CD4-positive, alpha-beta T cell (primary cell): ENCODE data around the gene DNAH17. TPM values are rescaled to one million over a fixed set of nuclear protein-coding genes. Genes with fewer than 3 reads are reported as not detected.

Experiments
- ATAC-seq: fragments of 200-7000 bp; cut with Tn5 transposase; one replicate; pipeline ENCODE4 v1.10.0; 2022; ENCODE audit warnings: mild to moderate bottlenecking; ENCODE audit not compliant: poor library complexity
- CTCF ChIA-PET: fragments of 350-600 bp; sonication (Branson Sonifier 250); formaldehyde crosslinking; loops from one replicate; lab custom pipeline; 2021; ENCODE audit warnings: antibody characterized with exemption, inconsistent platforms; lab: Charles Lee
- POLR2A ChIA-PET: fragments of 350-600 bp; sonication (Branson Sonifier 250); formaldehyde crosslinking; loops from one replicate; lab custom pipeline; 2021; ENCODE audit warnings: antibody characterized with exemption, inconsistent platforms; lab: Charles Lee
- DNase-seq, 14 experiments: peaks; one replicate each; pipeline ENCODE4 v3.0.0-alpha.2; 2013 to 2020; ENCODE audit warnings: mixed read lengths in 2 of 14
- H3K27ac ChIP-seq, 2 donors: one replicate each; pipeline versions ENCODE4 v1.5.1 to v1.7.0; 2013; ENCODE audit warnings: low read length in 2 of 2, low read depth in 1 of 2, mild to moderate bottlenecking in 1 of 2
- H3K27me3 ChIP-seq, 2 experiments: 1 replicate in 1 of 2; 2 replicates in 1 of 2; pipeline versions ENCODE4 v1.6.1 to v1.7.0; 2013; ENCODE audit warnings: low read length in 2 of 2, control low read depth in 1 of 2, mild to moderate bottlenecking in 1 of 2, moderate library complexity in 1 of 2; ENCODE audit not compliant: insufficient read depth in 2 of 2, control insufficient read depth in 1 of 2
- H3K36me3 ChIP-seq: one replicate; pipeline ENCODE4 v1.6.1; 2013; ENCODE audit warnings: low read length, control low read depth; ENCODE audit not compliant: insufficient read depth
- H3K4me1 ChIP-seq: one replicate; pipeline ENCODE4 v1.6.1; 2013; ENCODE audit warnings: low read length, control low read depth; ENCODE audit not compliant: insufficient read depth
- H3K4me3 ChIP-seq: one replicate; pipeline ENCODE4 v1.5.1; 2013; ENCODE audit warnings: mild to moderate bottlenecking, low read length, moderate library complexity
- H3K9me3 ChIP-seq, 2 experiments: 1 replicate in 1 of 2; 2 replicates in 1 of 2; pipeline versions ENCODE4 v1.6.1 to v1.7.0; 2013; ENCODE audit warnings: low read length in 2 of 2, mild to moderate bottlenecking in 2 of 2, control low read depth in 1 of 2, moderate library complexity in 1 of 2; ENCODE audit not compliant: control insufficient read depth in 1 of 2, insufficient read depth in 1 of 2
- H3K27ac Mint-ChIP-seq: one replicate; pipeline ENCODE4 v1.8.0; 2020; ENCODE audit warnings: mixed read lengths
- H3K27me3 Mint-ChIP-seq: one replicate; pipeline ENCODE4 v1.8.0; 2021; ENCODE audit warnings: mixed read lengths
- H3K36me3 Mint-ChIP-seq: one replicate; pipeline ENCODE4 v1.8.0; 2021; ENCODE audit warnings: low read depth, mixed read lengths
- H3K4me1 Mint-ChIP-seq: one replicate; pipeline ENCODE4 v1.8.0; 2021; ENCODE audit warnings: low read depth, mixed read lengths
- H3K4me3 Mint-ChIP-seq: one replicate; pipeline ENCODE4 v1.8.0; 2020; ENCODE audit warnings: mild to moderate bottlenecking, mixed read lengths
- H3K9me3 Mint-ChIP-seq: one replicate; pipeline ENCODE4 v1.8.0; 2020; ENCODE audit warnings: mixed read lengths
- CTCF ChIP-seq: fragments of 200-600 bp; IDR thresholded peaks from one replicate; pipeline ENCODE4 v1.8.0; 2022; ENCODE audit warnings: antibody characterized with exemption, mild to moderate bottlenecking
- intact Hi-C, 2 experiments: fragments of 100-400 bp; cut with DNase I in 1 of 2; cut with micrococcal nuclease in 1 of 2; formaldehyde crosslinking; loops; one replicate each; pipeline versions ENCODE4 v1.15.1 to v1.9.0; 2023 to 2025; cut with DNase I, micrococcal nuclease
- total RNA-seq, 174 experiments: library from RNA in 2 of 174; stranded (reverse) in 2 of 174; gene quantifications; one replicate each; pipeline ENCODE4 v1.2.3 and lab custom pipeline; 2021 to 2026

DNAH17 gene
- total RNA-seq, 2 experiments from 2014 or later, result 0.14 TPM; not detected in 1

- POLR2A ChIA-PET, result no interaction called here
- Mint-ChIP-seq H3K4me3 (no peak overlapping the region), H3K27ac (no peak overlapping the region), H3K4me1 (no peaks in the 10 kb centered on the region), H3K36me3 (no peaks in the 10 kb centered on the region), H3K27me3 (no peaks in the 10 kb centered on the region), H3K9me3 (no peaks in the 10 kb centered on the region)
- no peaks in the 10 kb centered on the region for H3K4me1 ChIP-seq
- no peak for TF ChIP-seq CTCF
- no peaks in the 10 kb centered on the region for H3K27me3 ChIP-seq
- no peaks in the 10 kb centered on the region for H3K9me3 ChIP-seq
- no peak for ATAC-seq
- H3K36me3 ChIP-seq, result no peaks in the 10 kb centered on the region
- no peak overlapping the region for H3K27ac ChIP-seq
- no peak for DNase-seq
- no peak overlapping the region for H3K4me3 ChIP-seq
- CTCF ChIA-PET, result no interaction called here
- intact Hi-C loops, result no loop called here
These were observed 51.6 kb downstream of the DNAH17 start for GRCh38 chr17:78525511-78526160.

DNA sequence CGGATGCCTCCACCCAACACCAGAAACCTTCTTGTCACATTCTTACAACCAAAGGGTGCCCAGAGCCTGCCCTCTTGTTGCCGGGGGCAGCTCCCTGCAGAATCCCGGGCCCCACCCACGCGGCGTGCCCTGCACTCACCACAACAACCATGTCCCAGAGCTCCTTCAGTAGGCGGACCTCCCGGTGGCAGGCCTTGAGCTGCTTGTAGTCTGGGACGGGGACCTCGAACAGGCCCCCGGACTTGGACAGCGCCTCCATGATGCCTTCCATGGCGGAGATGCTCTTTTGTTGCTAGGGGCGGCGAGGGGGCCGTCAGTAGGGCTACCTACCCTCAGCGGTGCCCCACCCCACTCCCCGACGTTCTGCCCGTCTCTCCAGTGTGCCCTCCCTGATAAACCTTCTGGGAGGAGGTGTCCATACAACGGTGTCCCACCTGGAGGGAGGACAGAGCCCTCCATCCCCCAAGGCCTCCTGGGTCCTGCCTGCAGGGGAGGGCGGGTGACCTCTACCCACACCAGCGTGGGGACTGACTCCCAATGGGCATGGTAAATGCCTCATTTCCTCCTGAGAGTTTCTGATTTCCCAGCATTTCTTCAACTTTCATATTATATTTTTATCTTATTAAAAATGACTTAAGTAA is 52.2 kb downstream of the DNAH17 start:
- intact Hi-C loops, result no loop called here
- ChIA-PET CTCF (no interaction called here), POLR2A (no interaction called here)
- no peak overlapping the region for H3K27ac ChIP-seq
- no peak for TF ChIP-seq CTCF
- H3K4me1 ChIP-seq, result no peaks in the 10 kb centered on the region
- ATAC-seq (no peak), DNase-seq (no peak)
- no peaks in the 10 kb centered on the region for H3K9me3 ChIP-seq
- H3K4me3 ChIP-seq, result no peak overlapping the region
- no peaks in the 10 kb centered on the region for H3K36me3 ChIP-seq
- H3K36me3 Mint-ChIP-seq, result no peaks in the 10 kb centered on the region
- no peaks in the 10 kb centered on the region for H3K9me3 Mint-ChIP-seq
- H3K27me3 ChIP-seq, result no peaks in the 10 kb centered on the region
- H3K27ac Mint-ChIP-seq, result no peak overlapping the region
- no peaks in the 10 kb centered on the region for H3K27me3 Mint-ChIP-seq
- H3K4me1 Mint-ChIP-seq, result no peaks in the 10 kb centered on the region
- H3K4me3 Mint-ChIP-seq, result no peak overlapping the region

DNA sequence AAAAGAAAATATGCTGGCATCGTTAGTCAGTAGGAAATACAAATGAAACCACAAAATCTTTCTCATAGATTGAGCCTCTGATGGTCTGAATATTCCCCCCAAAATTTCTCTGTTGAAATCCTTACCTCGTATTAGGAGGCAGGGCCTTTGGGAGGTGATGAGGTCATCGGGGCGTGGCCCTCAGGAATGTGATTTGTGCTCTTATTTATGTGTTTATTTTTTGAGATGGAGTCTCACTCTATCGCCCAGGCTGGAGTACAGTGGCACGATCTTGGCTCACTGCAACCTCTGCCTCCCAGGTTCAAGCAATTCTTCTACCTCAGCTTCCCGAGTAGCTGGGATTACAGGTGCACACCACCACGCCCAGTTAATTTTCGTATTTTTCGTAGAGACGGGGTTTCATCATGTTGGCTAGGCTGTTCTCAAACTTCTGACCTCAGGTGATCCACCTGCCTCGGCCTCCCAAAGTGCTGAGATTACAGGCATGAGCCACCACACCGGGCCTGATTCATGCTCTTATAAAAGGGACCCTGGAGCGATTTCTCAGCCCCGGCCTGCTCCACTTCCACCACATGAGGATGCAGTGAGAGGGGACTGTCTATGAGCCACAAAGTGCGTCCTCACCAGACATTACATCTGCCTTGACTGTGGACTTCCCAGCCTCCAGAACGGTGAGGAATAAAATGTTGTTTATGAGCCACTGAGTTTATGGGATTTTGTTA is 53.1 kb downstream of the DNAH17 start:
- no peaks in the 10 kb centered on the region for H3K27me3 Mint-ChIP-seq
- CTCF ChIA-PET, result no interaction called here
- ATAC-seq (no peak), DNase-seq (no peak)
- no peak for TF ChIP-seq CTCF
- POLR2A ChIA-PET, result no interaction called here
- intact Hi-C loops, result no loop called here
- no peaks in the 10 kb centered on the region for H3K36me3 Mint-ChIP-seq
- H3K27me3 ChIP-seq, result no peaks in the 10 kb centered on the region
- H3K9me3 ChIP-seq, result no peaks in the 10 kb centered on the region
- H3K9me3 Mint-ChIP-seq, result no peaks in the 10 kb centered on the region
- no peak overlapping the region for H3K4me3 Mint-ChIP-seq
- no peaks in the 10 kb centered on the region for H3K4me1 Mint-ChIP-seq
- no peak overlapping the region for H3K27ac ChIP-seq
- H3K4me1 ChIP-seq, result no peaks in the 10 kb centered on the region
- no peak overlapping the region for H3K4me3 ChIP-seq
- no peaks in the 10 kb centered on the region for H3K36me3 ChIP-seq
- H3K27ac Mint-ChIP-seq, result no peak overlapping the region
